IMR-90 (cell line): Measurements from ENCODE around the gene CIRBP. TPM values are rescaled to one million over a fixed set of nuclear protein-coding genes. Genes with fewer than 3 reads are reported as not detected.

Source experiments
- ATAC-seq: fragments of 200-7000 bp; cut with Tn5 transposase; 2 replicates; pipeline ENCODE4 v1.9.1; 2020; ENCODE audit warnings: low read depth, mild to moderate bottlenecking, moderate library complexity
- BruUV-seq: library from RNA; stranded (reverse); fragments of 400-500 nt; replicated peaks from 2 replicates; lab custom pipeline; 2021; lab: Mats Ljungman, UMichigan
- CTCF ChIA-PET: fragments of 300-600 bp; formaldehyde crosslinking; extraction: SDS; loops from one replicate; lab custom pipeline; 2021; ENCODE audit warnings: antibody characterized with exemption; lab: Yijun Ruan, JAX
- POLR2A ChIA-PET: fragments of 300-600 bp; sonication (Branson Sonifier 250); formaldehyde crosslinking; loops from one replicate; lab custom pipeline; 2022; ENCODE audit warnings: antibody characterized with exemption; ENCODE audit not compliant: unreplicated experiment; lab: Charles Lee
- DNase-seq: peaks from one replicate; pipeline ENCODE4 v3.0.0; 2013
- H2AFZ ChIP-seq: replicated peaks from 2 replicates; pipeline ENCODE3; 2013; ENCODE audit warnings: low read length, mild to moderate bottlenecking; ENCODE audit not compliant: poor library complexity
- H2AK5ac ChIP-seq: 2 replicates; pipeline ENCODE4 v1.6.1; 2013; ENCODE audit warnings: low read depth, low read length, inconsistent platforms
- H2AK9ac ChIP-seq: replicated peaks from 2 replicates; pipeline ENCODE3; 2013; ENCODE audit warnings: mild to moderate bottlenecking, low read depth, low read length, moderate library complexity; ENCODE audit not compliant: poor library complexity
- H2BK120ac ChIP-seq: 2 replicates; pipeline ENCODE4 v1.6.1; 2013; ENCODE audit warnings: low read depth, low read length, inconsistent platforms
- H2BK15ac ChIP-seq: 3 replicates; pipeline ENCODE4 v1.6.1; 2013; ENCODE audit warnings: low read depth, low read length, inconsistent platforms
- H2BK20ac ChIP-seq: 2 replicates; pipeline ENCODE4 v1.6.1; 2013; ENCODE audit warnings: low read depth, mild to moderate bottlenecking, inconsistent platforms, low read length, moderate library complexity
- H2BK5ac ChIP-seq: 2 replicates; pipeline ENCODE4 v1.6.1; 2013; ENCODE audit warnings: mild to moderate bottlenecking, low read depth, low read length, inconsistent platforms; ENCODE audit not compliant: poor library complexity, severe bottlenecking
- H3K14ac ChIP-seq: replicated peaks from 2 replicates; pipeline ENCODE4 v1.6.1; 2013; ENCODE audit warnings: low read depth, low read length, inconsistent platforms
- H3K18ac ChIP-seq: 2 replicates; pipeline ENCODE4 v1.6.1; 2013; ENCODE audit warnings: low read depth, low read length, control low read depth
- H3K23ac ChIP-seq: 2 replicates; pipeline ENCODE4 v1.6.1; 2013; ENCODE audit warnings: low read depth, low read length, inconsistent platforms
- H3K27ac ChIP-seq: 2 replicates; pipeline ENCODE4 v1.5.1; 2013; ENCODE audit warnings: mild to moderate bottlenecking, control low read depth, low read length; ENCODE audit not compliant: insufficient read depth
- H3K27me3 ChIP-seq: 2 replicates; pipeline ENCODE4 v1.6.1; 2013; ENCODE audit warnings: low read length; ENCODE audit not compliant: control insufficient read depth, insufficient read depth
- H3K36me3 ChIP-seq: 2 replicates; pipeline ENCODE4 v1.6.1; 2013; ENCODE audit warnings: low read length, mixed read lengths; ENCODE audit not compliant: control insufficient read depth, insufficient read depth
- H3K4ac ChIP-seq: 2 replicates; pipeline ENCODE4 v1.6.1; 2013; ENCODE audit warnings: low read depth, low read length, inconsistent platforms
- H3K4me1 ChIP-seq: 2 replicates; pipeline ENCODE4 v1.6.1; 2013; ENCODE audit warnings: low read length, mixed read lengths; ENCODE audit not compliant: control insufficient read depth, insufficient read depth
- H3K4me2 ChIP-seq: 2 replicates; pipeline ENCODE4 v1.6.1; 2013; ENCODE audit warnings: low read depth, mild to moderate bottlenecking, control low read depth, low read length, moderate library complexity
- H3K4me3 ChIP-seq: 2 replicates; pipeline ENCODE4 v1.5.1; 2013; ENCODE audit warnings: low read depth, mild to moderate bottlenecking, control low read depth, low read length, moderate library complexity; ENCODE audit not compliant: insufficient read depth
- H3K56ac ChIP-seq: 2 replicates; pipeline ENCODE4 v1.6.1; 2013; ENCODE audit warnings: low read length, inconsistent platforms; ENCODE audit not compliant: insufficient read depth; ENCODE audit errors: extremely low read depth
- H3K79me1 ChIP-seq, 2 experiments: 2 replicates each; pipeline ENCODE4 v1.6.1; 2013; ENCODE audit warnings: low read length in 2 of 2, inconsistent platforms in 1 of 2, low read depth in 1 of 2
- H3K9ac ChIP-seq: 2 replicates; pipeline ENCODE4 v1.6.1; 2013; ENCODE audit warnings: low read depth, low read length, control low read depth
- H3K9me1 ChIP-seq: 2 replicates; pipeline ENCODE4 v1.6.1; 2013; ENCODE audit warnings: low read length, inconsistent platforms; ENCODE audit not compliant: insufficient read depth
- H3K9me3 ChIP-seq: 2 replicates; pipeline ENCODE4 v1.6.1; 2013; ENCODE audit warnings: low read length; ENCODE audit not compliant: control insufficient read depth, insufficient read depth
- H4K20me1 ChIP-seq: 2 replicates; pipeline ENCODE4 v1.6.1; 2013; ENCODE audit warnings: low read length, inconsistent platforms; ENCODE audit not compliant: insufficient read depth
- H4K5ac ChIP-seq: 2 replicates; pipeline ENCODE4 v1.6.1; 2013; ENCODE audit warnings: mild to moderate bottlenecking, low read depth, low read length, control low read depth
- H4K8ac ChIP-seq, 2 experiments: 2 replicates each; pipeline ENCODE4 v1.6.1; 2013; ENCODE audit warnings: low read depth in 2 of 2, low read length in 2 of 2, control low read depth in 1 of 2, inconsistent platforms in 1 of 2
- H4K91ac ChIP-seq: 2 replicates; pipeline ENCODE4 v1.6.1; 2013; ENCODE audit warnings: low read depth, low read length, inconsistent platforms; ENCODE audit not compliant: insufficient read depth
- BHLHE40 ChIP-seq: fragments of 150-350 bp; IDR thresholded peaks from 2 replicates; pipeline ENCODE4 v1.6.1; 2016; ENCODE audit warnings: mild to moderate bottlenecking, low read depth, low read length
- ELK1 ChIP-seq: fragments of 150-350 bp; IDR thresholded peaks from 2 replicates; pipeline ENCODE4 v1.6.1; 2016; ENCODE audit warnings: low read depth, mild to moderate bottlenecking, low read length, moderate library complexity, borderline replicate concordance
- MAZ ChIP-seq: IDR thresholded peaks from 2 replicates; pipeline ENCODE4 v1.6.1; 2012; ENCODE audit warnings: low read depth, mild to moderate bottlenecking, low read length, improper control_type of control experiment, moderate library complexity, borderline replicate concordance
- RCOR1 ChIP-seq: IDR thresholded peaks from 2 replicates; pipeline ENCODE4 v1.6.1; 2012; ENCODE audit warnings: mild to moderate bottlenecking, low read length, improper control_type of control experiment; ENCODE audit not compliant: insufficient replicate concordance
- SMC3 ChIP-seq: fragments of 150-350 bp; IDR thresholded peaks from 2 replicates; pipeline ENCODE4 v1.6.1; 2016; ENCODE audit warnings: low read depth, mild to moderate bottlenecking, antibody characterized with exemption, low read length, moderate library complexity
- WGBS, 2 experiments: methylation state at CpG; one replicate each; pipeline versions ENCODE4 v1.1.5 to v1.1.7; 2013; ENCODE audit warnings: missing lambda C conversion rate in 2 of 2; ENCODE audit not compliant: insufficient read length in 1 of 2; ENCODE audit errors: extremely low coverage in 2 of 2; 5-methylcytosine and 5-hydroxymethylcytosine counted together
- dilution Hi-C: fragments of 300-500 bp; cut with HindIII; formaldehyde crosslinking; loops from one replicate; pipeline ENCODE4 v1.14.3; 2018; ENCODE audit warnings: low sequenced_read_pairs; ENCODE audit not compliant: unreplicated experiment
- in situ Hi-C: fragments of 300-500 bp; cut with MboI; formaldehyde crosslinking; loops from 3 replicates; pipeline ENCODE4 v1.14.3; 2019; ENCODE audit warnings: low sequenced_read_pairs, inconsistent platforms, mixed read lengths
- intact Hi-C: fragments of 100-400 bp; cut with micrococcal nuclease; formaldehyde crosslinking; loops from 2 replicates; pipeline ENCODE4 v1.10.0; 2022
- polyA plus RNA-seq, 3 experiments: library from polyadenylated mRNA; depleted of rRNA; stranded (reverse); fragments of >200 nt; gene quantifications; 2 replicates each; pipeline ENCODE4 v1.2.3, GENCODE V29; 2012; ENCODE audit warnings: low replicate concordance in 1 of 3
- total RNA-seq: library from RNA; depleted of rRNA; stranded (reverse); fragments of >200 nt; gene quantifications from 2 replicates; pipeline ENCODE4 v1.2.3, GENCODE V29; 2012
- TF ChIP-seq, protein P1 (sequence below): conservative IDR thresholded peaks from 2 replicates; pipeline ENCODE4 v1.5.1; 2012; ENCODE audit warnings: mild to moderate bottlenecking, low read depth, low read length, improper control_type of control experiment

CIRBP gene
- total and polyA plus RNA-seq, 2 of the 4 experiments (the other 2 are of a cell fraction): 299 to 542 TPM

GRCh38 chr19:1268226-1269064 lies 687 bp upstream of the CIRBP start:
- H4K91ac ChIP-seq: peak overlapping the region; percentile 8; the same call in 1 of the 2 replicates
- H3K9ac ChIP-seq: peak overlapping the region; percentile 24; the same call in 1 of the 2 replicates
- no TSS peak for BruUV-seq
- H4K8ac ChIP-seq: peak overlapping the region in 1 of 2 experiments; percentile 45; a peak in 1 of 4 replicates
- intact Hi-C loops (loop anchor here (1.0 kb wide), 1 partner anchor 19 kb away; no protein-coding TSS in a partner anchor), dilution Hi-C loops (no loop called here), in situ Hi-C loops (no loop called here)
- peak overlapping the region; percentile 12; the same call in 1 of the 2 replicates for H3K27ac ChIP-seq
- H4K5ac ChIP-seq: no peak overlapping the region
- peaks cover 8% of the 10 kb centered on the region for H3K9me1 ChIP-seq
- TF ChIP-seq RCOR1: no peak
- TF ChIP-seq MAZ: no peak
- TF ChIP-seq, protein P1, sequence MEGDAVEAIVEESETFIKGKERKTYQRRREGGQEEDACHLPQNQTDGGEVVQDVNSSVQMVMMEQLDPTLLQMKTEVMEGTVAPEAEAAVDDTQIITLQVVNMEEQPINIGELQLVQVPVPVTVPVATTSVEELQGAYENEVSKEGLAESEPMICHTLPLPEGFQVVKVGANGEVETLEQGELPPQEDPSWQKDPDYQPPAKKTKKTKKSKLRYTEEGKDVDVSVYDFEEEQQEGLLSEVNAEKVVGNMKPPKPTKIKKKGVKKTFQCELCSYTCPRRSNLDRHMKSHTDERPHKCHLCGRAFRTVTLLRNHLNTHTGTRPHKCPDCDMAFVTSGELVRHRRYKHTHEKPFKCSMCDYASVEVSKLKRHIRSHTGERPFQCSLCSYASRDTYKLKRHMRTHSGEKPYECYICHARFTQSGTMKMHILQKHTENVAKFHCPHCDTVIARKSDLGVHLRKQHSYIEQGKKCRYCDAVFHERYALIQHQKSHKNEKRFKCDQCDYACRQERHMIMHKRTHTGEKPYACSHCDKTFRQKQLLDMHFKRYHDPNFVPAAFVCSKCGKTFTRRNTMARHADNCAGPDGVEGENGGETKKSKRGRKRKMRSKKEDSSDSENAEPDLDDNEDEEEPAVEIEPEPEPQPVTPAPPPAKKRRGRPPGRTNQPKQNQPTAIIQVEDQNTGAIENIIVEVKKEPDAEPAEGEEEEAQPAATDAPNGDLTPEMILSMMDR: no peak
- no peak for TF ChIP-seq ELK1
- TF ChIP-seq SMC3: no peak
- peak; percentile 42; the same call in 1 of the 2 replicates for TF ChIP-seq BHLHE40
- H3K4me3 ChIP-seq: no peak overlapping the region
- no peak overlapping the region for H3K23ac ChIP-seq
- H3K56ac ChIP-seq: no peak overlapping the region
- H3K4ac ChIP-seq: peak overlapping the region; percentile 68
- peak overlapping the region; percentile 80 for H2AFZ ChIP-seq
- H3K18ac ChIP-seq: no peak overlapping the region
- H2AK9ac ChIP-seq: peak overlapping the region; percentile 62
- H3K9me3 ChIP-seq: no peaks in the 10 kb centered on the region
- H2AK5ac ChIP-seq: peak overlapping the region; percentile 66
- WGBS, 2 experiments: 56% methylated on average over 19 of the region's 40 CpGs; no CpG with 5 or more reads in 1 of the 2 experiments
- peaks cover 27% of the 10 kb centered on the region for H3K36me3 ChIP-seq
- CTCF ChIA-PET: interaction anchor here (1.5 to 3.5 kb wide), 4 partner anchors 11 to 25 kb away, joined by 8 to 64 read pairs (median 13); no protein-coding TSS in a partner anchor
- no peak overlapping the region for H2BK120ac ChIP-seq
- POLR2A ChIA-PET: interaction anchor here (0.5 to 1.4 kb wide), 17 partner anchors 8 to 285 kb away, joined by 3 to 62 read pairs (median 4); partner anchors contain the start of genes ATP5F1D, GPX4 and WDR18
- H3K14ac ChIP-seq: no peak overlapping the region
- peaks cover 54% of the 10 kb centered on the region for H4K20me1 ChIP-seq
- H3K4me1 ChIP-seq: peaks cover 39% of the 10 kb centered on the region
- H2BK15ac ChIP-seq: no peak overlapping the region; the same call in 2 of the 3 replicates
- DNase-seq (no peak), ATAC-seq (no peak)
- no peak overlapping the region for H2BK20ac ChIP-seq
- H3K27me3 ChIP-seq: no peaks in the 10 kb centered on the region
- peak overlapping the region; percentile 61 for H3K4me2 ChIP-seq
- peak overlapping the region; percentile 18 for H2BK5ac ChIP-seq
- H3K79me1 ChIP-seq: peaks cover 9 to 63% of the 10 kb centered on the region in 2 experiments; a peak in 3 of 4 replicates
